ENCODE measurements around the gene TLR8. TPM values are rescaled to one million over a fixed set of nuclear protein-coding genes. Genes with fewer than 3 reads are reported as not detected.

Gene TLR8
- polyA plus RNA-seq, 1 of the 3 experiments (the other 2 are of a cell fraction): not detected

DNA sequence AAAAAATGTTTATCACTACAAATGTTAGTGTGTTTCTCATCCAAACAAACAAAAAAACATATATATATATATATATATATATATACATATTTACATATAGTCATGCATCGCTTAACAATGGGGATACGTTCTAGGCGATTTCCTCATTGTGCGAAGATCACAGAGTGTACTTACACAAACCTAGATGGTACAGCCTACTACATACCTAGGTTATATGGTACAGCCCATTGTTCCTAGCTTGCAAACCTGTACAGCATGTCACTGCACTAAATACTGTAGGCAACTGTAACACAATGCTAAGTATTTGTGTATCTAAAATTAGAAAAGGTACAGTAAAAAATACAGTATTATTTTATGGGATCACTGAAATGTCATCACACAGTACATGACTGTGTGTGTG is 52.0 kb downstream of the TLR8 start:
- Histone ChIP-seq H3F3A (replicated peaks; ENCODE audit: insufficient read depth) (peaks cover 32% of the 10 kb centered on the region), H3K79me2 (ENCODE audit: insufficient read depth) (no peaks in the 10 kb centered on the region), H3K9me2 (no peaks in the 10 kb centered on the region), H2AFZ (ENCODE audit: low read depth) (no peak overlapping the region), H3K36me3 (replicated peaks in 1 of 2; ENCODE audit: control insufficient read depth in 1 of 2, insufficient read depth in 2 of 2, low read length in 1 of 2) (no peaks in the 10 kb centered on the region), H3K9ac (no peak overlapping the region), H3K4me1 (ENCODE audit: control insufficient read depth in 1 of 2, insufficient read depth in 2 of 2, low read depth in 1 of 2, low read length in 1 of 2) (peaks cover 4 to 14% of the 10 kb centered on the region in 2 experiments), H3K9me3 (no peaks in the 10 kb centered on the region), H3K4me3 (ENCODE audit: low read depth in 2 of 2, low read length in 1 of 2) (no peak overlapping the region), H4K20me1 (ENCODE audit: insufficient read depth) (no peaks in the 10 kb centered on the region), H3K4me2 (no peak overlapping the region), H3K27ac (ENCODE audit: low read depth in 2 of 2, low read length in 1 of 2) (no peak overlapping the region), H3K27me3 (ENCODE audit: insufficient read depth) (no peaks in the 10 kb centered on the region)
- ChIA-PET POLR2A (no interaction called here), CTCF (interaction anchor here (4.5 kb wide), 1 partner anchor 12 kb away, joined by 21 read pairs; no protein-coding TSS in a partner anchor)
- TF ChIP-seq RXRA (IDR thresholded peaks at IDR 0.05; ENCODE audit: borderline replicate concordance, low read depth): no peak
- TF ChIP-seq, protein P1, sequence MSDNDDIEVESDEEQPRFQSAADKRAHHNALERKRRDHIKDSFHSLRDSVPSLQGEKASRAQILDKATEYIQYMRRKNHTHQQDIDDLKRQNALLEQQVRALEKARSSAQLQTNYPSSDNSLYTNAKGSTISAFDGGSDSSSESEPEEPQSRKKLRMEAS (IDR thresholded peaks at IDR 0.05; ENCODE audit: low read depth): no peak
- no peak for TF ChIP-seq NFIC (IDR thresholded peaks at IDR 0.05; ENCODE audit: borderline replicate concordance)
- no peak for TF ChIP-seq RAD21 (IDR thresholded peaks at IDR 0.05; ENCODE audit: low read length)
- TF ChIP-seq REST (IDR thresholded peaks at IDR 0.05; ENCODE audit: low read depth, low read length): no peak
- TF ChIP-seq, protein P2, sequence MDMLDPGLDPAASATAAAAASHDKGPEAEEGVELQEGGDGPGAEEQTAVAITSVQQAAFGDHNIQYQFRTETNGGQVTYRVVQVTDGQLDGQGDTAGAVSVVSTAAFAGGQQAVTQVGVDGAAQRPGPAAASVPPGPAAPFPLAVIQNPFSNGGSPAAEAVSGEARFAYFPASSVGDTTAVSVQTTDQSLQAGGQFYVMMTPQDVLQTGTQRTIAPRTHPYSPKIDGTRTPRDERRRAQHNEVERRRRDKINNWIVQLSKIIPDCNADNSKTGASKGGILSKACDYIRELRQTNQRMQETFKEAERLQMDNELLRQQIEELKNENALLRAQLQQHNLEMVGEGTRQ (IDR thresholded peaks at IDR 0.05; ENCODE audit: borderline replicate concordance, low read depth, low read length): no peak
- TF ChIP-seq, protein P3, sequence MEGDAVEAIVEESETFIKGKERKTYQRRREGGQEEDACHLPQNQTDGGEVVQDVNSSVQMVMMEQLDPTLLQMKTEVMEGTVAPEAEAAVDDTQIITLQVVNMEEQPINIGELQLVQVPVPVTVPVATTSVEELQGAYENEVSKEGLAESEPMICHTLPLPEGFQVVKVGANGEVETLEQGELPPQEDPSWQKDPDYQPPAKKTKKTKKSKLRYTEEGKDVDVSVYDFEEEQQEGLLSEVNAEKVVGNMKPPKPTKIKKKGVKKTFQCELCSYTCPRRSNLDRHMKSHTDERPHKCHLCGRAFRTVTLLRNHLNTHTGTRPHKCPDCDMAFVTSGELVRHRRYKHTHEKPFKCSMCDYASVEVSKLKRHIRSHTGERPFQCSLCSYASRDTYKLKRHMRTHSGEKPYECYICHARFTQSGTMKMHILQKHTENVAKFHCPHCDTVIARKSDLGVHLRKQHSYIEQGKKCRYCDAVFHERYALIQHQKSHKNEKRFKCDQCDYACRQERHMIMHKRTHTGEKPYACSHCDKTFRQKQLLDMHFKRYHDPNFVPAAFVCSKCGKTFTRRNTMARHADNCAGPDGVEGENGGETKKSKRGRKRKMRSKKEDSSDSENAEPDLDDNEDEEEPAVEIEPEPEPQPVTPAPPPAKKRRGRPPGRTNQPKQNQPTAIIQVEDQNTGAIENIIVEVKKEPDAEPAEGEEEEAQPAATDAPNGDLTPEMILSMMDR (IDR thresholded peaks at IDR 0.05): no peak
- TF ChIP-seq GABPA (IDR thresholded peaks at IDR 0.05; ENCODE audit: low read depth): no peak
- no peak for TF ChIP-seq MEF2A (IDR thresholded peaks at IDR 0.05; ENCODE audit: borderline replicate concordance, low read depth)
- no peak for TF ChIP-seq FOXJ3 (CRISPR knock-in tag; IDR thresholded peaks at IDR 0.05)
- no peak for TF ChIP-seq FOSL2 (IDR thresholded peaks at IDR 0.05; ENCODE audit: borderline replicate concordance, low read depth)
- DNase-seq: no peak
- 85% methylated on average over 4 of the region's 4 CpGs for WGBS (ENCODE audit: low lambda C conversion rate)

Measured in SK-N-SH (cell line).